ENCODE data around the gene CTSW. TPM values are rescaled to one million over a fixed set of nuclear protein-coding genes. Genes with fewer than 3 reads are reported as not detected.

The CTSW gene, protein sequence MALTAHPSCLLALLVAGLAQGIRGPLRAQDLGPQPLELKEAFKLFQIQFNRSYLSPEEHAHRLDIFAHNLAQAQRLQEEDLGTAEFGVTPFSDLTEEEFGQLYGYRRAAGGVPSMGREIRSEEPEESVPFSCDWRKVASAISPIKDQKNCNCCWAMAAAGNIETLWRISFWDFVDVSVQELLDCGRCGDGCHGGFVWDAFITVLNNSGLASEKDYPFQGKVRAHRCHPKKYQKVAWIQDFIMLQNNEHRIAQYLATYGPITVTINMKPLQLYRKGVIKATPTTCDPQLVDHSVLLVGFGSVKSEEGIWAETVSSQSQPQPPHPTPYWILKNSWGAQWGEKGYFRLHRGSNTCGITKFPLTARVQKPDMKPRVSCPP
- not detected in 2 replicates for total RNA-seq

DNA sequence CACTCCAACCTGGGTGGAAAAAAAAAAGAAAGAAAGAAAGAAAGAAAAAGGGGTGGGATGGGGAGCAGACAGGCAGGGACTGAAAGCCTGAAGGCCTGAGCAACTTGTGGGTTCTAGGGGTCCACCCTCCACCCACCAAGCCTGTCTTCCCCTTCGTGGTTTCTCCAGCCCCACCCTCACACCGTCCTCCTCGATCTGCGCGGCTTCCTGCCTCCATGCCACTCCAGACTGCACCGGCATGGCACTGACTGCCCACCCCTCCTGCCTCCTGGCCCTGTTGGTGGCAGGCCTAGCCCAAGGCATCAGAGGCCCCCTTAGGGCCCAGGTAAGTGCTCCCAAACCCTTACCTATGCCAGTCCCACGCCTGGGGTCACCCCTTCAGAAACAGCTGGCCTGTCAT, at the start of gene CTSW:
TSS of gene CTSW (plus strand) at position 221 of the 400 bp plus-strand sequence. CDS start at position 239, 18 bp downstream.

DNA sequence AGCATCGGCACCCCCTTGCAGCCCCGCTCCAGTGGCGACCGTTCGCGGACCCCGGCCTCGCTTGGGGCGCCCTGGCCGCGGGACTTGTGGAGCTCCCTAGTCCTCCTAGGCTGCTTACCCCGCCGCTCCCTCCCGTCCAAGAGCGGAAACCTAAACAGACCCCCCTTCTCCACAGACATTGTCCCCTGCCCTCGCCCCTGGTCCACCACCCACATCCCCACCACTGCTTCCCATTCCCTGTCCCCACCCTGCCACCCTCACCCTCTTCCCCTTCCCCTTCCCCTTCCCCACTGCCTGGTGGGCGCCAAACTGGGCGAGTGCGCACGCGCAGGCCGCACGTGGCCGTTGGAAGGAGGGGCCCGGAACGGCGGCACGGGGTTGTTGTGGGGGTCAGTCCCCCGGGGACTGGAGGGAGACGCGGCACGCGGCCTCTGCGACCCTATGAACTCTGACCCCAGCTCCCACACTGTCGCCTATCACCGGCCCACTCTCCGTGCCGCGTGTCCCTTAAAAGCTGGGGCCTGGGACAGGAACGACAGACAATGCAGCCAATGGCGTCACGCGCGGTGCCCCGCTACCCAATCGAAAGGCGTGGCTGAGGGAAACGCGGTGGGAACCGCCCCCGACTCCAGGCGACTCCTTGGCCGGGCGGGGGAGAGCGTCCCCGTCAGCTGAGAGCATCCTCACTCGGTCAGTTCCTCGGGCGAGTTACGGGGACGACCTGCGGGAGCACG, 46.2 kb upstream of the CTSW start, which contains the start of gene SNX32:
TSS of gene SNX32 (plus strand) at position 667 of the 734 bp plus-strand sequence. CDS start 103 bp downstream, outside the sequence.

DNA sequence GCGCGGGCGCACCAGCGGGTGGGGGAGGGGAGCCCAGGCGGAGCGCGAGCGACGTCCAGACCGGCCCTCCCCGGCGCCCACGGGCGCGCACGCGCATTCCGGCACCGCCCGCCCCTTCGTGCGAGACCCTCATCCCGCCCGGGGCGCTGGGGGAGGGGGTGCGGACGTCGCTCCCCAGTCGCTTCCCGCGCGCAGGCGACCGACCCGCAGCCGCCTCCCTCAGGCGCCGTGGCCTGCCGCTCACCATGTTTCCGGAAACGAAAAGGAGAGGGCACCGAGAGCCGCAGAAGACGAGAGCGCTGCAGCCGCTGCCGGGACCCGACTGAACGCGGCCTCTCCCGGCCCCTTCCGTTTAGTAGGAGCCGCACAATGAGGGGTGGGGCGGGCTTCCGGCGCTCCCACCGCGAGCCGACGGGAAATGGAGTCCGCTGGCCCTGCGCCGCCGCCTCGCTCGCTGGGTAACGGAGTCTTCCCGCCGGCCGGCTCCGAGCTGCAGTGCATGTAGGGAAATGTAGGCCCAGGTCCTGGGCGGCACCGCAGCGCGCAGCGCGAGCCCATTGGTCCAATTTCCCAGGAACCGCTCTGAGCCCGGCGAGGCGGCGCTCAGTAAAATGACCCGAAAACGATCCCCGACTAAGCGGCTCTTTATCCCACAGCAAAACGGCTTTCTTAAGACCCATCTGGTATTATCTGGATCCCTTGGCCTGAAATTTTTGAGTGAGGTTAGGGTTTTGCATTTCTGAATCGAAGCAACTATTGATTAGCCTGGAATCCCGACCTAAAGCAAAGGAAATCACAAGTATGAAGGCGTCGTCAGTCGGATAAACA, 21.6 kb upstream of the CTSW start, which contains the start of gene CFL1:
TSS of gene CFL1 (minus strand) at position 328 of the 828 bp plus-strand sequence. CDS start at position 247, 81 bp downstream.

DNA sequence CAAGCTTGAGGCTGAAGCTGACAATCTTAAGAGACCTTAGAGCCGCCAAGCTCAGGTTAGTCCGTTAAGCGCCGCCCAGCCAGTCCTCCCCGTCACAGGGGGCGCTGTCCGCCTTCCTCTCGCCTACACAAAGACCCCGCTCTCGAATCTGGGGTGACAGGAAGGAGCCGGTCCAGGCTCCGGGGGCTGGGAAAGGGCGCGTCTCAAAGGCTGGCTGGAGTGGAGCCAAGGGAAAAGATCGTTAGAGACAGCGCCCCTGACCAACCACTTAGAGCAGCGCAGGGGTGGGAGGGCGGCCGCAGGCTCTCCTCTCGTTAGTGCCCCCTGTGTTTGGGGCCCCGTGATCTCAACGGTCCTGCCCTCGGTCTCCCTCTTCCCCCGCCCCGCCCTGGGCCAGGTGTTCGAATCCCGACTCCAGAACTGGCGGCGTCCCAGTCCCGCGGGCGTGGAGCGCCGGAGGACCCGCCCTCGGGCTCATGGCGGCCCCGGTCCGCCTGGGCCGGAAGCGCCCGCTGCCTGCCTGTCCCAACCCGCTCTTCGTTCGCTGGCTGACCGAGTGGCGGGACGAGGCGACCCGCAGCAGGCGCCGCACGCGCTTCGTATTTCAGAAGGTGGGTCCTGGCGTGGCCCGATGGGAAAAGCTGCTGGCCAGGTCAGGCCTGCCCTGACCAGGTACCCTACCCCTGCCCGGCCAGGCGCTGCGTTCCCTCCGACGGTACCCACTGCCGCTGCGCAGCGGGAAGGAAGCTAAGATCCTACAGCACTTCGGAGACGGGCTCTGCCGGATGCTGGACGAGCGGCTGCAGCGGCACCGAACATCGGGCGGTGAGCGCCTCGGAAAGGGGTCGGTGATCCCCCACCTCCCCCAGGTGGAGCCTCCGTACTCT, 19.1 kb upstream of the CTSW start, which contains the start of gene MUS81:
TSS of gene MUS81 (plus strand) at position 156 of the 887 bp plus-strand sequence. CDS start at position 477, 321 bp downstream.

DNA sequence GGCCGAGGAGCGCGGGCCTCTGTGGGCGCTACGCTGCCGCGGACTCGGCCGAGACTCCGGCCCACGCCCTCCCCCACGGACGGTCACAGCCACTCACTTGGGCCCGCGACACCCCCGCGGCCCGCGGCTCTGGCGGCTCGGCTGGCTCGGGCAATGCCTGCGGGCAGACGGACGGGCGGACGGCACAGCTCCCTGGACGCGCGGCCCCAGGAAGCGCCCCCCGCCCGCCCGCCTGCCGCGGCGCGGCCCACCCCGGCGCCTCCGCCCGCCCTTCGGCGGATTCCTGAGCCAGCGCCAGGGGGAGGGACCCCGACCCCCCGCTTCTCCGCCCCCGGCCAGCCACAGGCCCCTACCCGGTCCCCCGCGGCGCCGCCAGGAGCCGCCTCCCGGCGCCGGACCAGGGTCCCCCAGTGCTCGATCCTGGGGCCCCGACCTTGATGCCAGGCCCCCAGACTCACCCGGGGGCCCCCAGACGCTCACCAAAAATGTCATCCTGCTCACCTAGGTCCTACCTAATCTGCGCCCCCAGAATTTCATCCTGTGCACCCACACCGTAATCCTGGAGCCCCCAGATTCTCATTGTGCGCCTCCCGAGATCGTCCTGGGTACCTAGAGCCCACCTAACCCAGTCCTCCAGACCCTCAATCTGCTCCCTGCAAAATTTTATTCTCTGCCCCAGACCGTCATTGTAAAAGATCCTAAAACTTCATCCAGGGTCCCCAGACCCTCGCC, 6.9 kb upstream of the CTSW start, which contains the start of gene EFEMP2:
TSS of gene EFEMP2 (minus strand) at position 215 of the 732 bp plus-strand sequence. CDS start 446 bp downstream, outside the sequence.

DNA sequence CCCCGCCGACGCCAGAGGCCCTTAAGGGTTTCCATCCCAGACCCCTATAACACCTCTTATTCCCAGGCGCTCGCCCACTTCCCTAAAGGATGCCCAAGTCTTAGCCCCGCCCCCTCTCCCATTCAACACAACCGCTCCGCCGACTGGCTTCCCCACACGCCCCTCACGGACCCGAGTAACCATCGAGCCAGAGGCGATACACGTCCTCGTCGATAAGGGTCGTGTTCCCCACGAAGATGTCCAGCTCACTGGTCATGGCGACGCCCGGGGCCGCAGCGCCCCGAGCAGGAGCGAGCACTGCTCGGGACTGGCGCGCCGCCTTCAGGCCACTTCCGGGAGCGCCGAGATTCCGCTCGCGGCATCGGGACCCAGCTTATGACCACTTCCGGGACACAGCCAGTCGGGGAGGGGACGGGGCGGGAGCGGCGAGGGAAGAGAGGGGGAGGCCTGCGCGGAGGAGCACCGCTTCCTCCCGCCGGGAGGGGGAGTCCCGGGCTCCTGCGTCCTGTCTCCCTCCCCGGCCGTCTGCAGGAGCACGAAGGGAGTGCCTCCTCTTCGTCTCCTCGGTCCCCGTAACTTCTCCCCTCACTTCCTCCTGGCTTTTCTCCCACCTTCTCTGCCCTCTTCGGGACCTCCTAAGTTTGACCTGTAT, 8.7 kb downstream of the CTSW start, which contains the start of gene FIBP:
TSS of gene FIBP (minus strand) at position 309 of the 652 bp plus-strand sequence. CDS start at position 256, 53 bp downstream.

DNA sequence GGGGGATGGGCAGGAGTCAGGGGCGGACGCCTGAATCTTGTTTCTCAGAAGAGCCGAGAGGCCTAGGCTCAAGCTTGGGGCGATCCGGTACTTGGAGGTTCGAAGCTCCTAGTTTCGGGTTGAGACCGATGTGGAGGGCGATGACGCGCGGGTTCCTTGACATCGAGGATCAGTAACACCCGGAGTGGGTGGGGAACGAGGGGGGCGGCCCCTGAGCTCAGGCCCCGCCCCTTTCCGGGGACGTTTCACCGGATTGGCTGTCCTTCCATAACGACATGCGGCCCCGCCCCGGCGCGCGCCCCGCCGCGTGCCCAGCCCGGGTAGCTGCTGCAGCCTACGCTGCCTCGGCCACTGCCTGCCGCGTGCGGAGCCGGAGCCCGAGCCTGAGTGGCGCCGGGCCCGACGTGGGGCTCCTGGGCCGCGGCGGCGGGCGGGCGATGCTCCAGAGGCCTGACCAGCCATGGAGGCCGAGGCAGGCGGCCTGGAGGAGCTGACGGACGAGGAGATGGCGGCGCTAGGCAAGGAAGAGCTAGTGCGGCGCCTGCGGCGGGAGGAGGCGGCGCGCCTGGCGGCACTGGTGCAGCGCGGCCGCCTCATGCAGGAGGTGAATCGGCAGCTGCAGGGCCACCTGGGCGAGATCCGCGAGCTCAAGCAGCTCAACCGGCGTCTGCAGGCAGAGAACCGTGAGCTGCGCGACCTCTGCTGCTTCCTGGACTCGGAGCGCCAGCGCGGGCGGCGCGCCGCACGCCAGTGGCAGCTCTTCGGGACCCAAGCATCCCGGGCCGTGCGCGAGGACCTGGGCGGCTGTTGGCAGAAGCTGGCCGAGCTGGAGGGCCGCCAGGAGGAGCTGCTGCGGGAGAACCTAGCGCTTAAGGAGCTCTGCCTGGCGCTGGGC, 10.9 kb downstream of the CTSW start, which contains the start of gene CCDC85B:
TSS of gene CCDC85B (plus strand) at position 350 of the 895 bp plus-strand sequence. CDS start at position 461, 111 bp downstream.

DNA sequence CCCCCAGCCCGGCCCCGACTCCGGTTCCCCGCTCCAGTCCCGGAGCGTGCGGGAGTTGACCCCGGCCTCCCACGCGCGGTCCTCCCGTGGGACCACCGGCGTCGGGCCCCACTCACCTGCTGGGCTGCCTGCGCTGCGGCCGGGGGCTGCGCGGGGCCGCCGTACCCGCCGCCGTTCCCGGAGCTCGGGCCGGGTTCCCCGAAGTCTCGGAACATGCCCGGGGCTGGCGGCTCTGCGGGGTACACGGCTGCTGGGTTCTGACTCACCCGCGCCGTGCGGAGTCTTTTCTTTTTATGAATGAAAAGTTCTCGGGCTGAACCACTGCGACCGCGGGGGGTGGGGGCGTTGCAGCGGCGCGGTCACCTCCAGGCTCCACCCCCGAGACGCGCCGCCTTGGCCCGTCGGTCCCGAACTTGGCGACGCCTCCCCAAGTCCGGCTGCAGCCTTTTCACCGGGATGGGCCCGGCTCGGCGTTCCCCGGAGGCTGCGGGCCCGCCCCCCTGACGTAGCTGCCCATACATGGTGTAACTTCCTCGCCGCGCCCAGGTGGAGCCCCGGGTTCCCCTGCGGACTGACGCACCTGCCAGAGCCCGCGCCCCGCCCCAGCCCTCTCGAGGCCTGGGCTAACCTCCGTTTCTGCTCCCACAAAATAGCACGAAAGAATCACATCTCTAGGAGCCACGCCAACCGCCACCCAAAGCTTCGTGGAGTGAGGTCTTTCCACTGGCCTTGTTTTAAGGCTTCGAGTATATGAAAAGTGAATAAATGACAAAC, 20.7 kb downstream of the CTSW start, which contains the start of gene FOSL1:
TSS of gene FOSL1 (minus strand) at position 264 of the 774 bp plus-strand sequence. CDS start at position 215, 49 bp downstream.

DNA sequence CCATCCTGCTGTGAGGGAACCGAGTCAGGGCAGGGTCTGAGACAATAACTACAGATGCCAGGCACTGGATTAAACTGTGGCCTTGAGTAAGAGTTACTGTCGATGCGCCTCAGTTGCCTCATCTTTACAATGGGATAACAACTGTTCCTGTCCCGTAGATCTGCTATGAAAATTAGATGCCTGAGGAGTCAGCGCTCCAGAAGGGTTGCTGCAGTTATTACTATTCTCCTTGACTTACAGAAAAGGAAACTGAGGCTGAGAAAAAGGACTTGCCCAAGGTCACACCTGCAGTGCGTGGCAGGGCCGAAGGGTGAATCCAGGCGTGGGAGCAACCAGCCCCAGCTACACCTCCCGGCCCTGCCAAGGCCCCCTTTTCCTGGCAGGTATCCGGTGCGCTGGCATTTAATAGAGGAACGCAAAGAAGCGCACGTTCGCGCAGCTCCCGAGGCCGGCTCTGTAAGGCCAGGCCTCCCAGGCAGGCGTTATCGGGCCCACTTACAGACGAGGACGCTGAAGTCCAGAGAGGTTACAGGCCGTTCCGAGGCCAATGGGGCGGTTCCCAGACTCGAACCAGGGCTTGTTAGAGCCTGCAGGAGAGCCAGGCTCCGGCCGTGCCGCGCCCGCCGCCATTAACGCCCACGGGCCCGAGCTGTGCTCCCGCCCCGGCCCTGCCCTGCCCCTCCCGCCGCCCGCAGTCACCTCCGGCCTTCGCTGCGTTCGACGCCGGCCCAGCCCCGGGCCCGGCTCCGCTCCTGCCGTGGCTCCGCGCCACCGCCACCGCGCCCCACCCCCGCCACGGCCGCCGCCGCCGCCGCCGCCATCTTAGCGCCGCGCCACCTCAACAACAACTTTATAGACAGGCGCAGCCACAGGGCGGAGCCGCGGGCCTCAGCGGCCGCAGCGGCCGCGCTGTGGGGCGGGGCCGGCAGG, 38.8 kb downstream of the CTSW start, which contains the start of gene C11orf68:
TSS of gene C11orf68 (minus strand) at position 852 of the 930 bp plus-strand sequence. CDS start at position 821, 31 bp downstream.

DNA sequence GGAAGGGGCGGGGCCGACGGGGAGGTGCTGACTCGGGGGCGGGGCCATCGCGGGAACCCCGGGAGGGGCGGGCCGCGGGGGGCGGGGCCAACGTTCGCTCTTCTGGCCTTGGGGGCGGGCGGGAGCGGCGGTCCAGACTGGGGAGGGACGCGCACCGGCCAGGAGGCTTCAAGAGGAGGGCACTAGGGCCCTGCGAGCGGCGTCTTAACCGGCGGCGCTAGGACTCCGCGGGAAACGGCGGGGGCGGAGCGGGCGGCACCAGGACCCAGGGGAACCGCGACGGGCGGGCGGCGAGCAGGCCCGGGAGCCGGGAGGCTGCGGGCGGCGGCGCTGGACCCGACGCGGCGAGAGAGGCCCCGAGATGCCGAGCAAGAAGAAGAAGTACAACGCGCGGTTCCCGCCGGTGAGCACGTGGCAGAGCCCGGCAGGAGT, 39.5 kb downstream of the CTSW start, which contains the start of gene DRAP1:
TSS of gene DRAP1 (plus strand) at position 286 of the 432 bp plus-strand sequence. CDS start at position 362, 76 bp downstream.

Other genes starting within 250 kb of the CTSW start
- 8.3 and 10.7 TPM in 2 replicates for gene SIPA1, start 241.7 kb upstream of the CTSW start, total RNA-seq
- 50.2 and 56.4 TPM in 2 replicates for gene RELA, start 216.9 kb upstream of the CTSW start, total RNA-seq
- gene KAT5, start 167.6 kb upstream of the CTSW start, total RNA-seq: 23.8 and 33.6 TPM in 2 replicates
- 55.7 and 59.4 TPM in 2 replicates for gene RNASEH2C, start 159.0 kb upstream of the CTSW start, total RNA-seq
- gene AP5B1, start 98.9 kb upstream of the CTSW start, total RNA-seq: 11.2 and 14.4 TPM in 2 replicates
- gene OVOL1, start 92.8 kb upstream of the CTSW start, total RNA-seq: not detected in 2 replicates
- 0.32 and 1.3 TPM in 2 replicates for gene SNX32, start 45.9 kb upstream of the CTSW start, total RNA-seq
- 1,265 and 1,321 TPM in 2 replicates for gene CFL1, start 21.7 kb upstream of the CTSW start, total RNA-seq
- gene MUS81, start 19.4 kb upstream of the CTSW start, total RNA-seq: 32.7 and 38.1 TPM in 2 replicates
- gene EFEMP2, start 7.0 kb upstream of the CTSW start, total RNA-seq: 199 and 280 TPM in 2 replicates
- 101 and 125 TPM in 2 replicates for gene FIBP, start 8.6 kb downstream of the CTSW start, total RNA-seq
- gene CCDC85B, start 10.8 kb downstream of the CTSW start, total RNA-seq: 75.8 and 91.2 TPM in 2 replicates
- 33.4 and 37.7 TPM in 2 replicates for gene FOSL1, start 20.6 kb downstream of the CTSW start, total RNA-seq
- 12.3 and 14.6 TPM in 2 replicates for gene C11orf68, start 39.2 kb downstream of the CTSW start, total RNA-seq
- gene DRAP1, start 39.6 kb downstream of the CTSW start, total RNA-seq: 122 and 141 TPM in 2 replicates
- not detected in 2 replicates for gene TSGA10IP, start 65.6 kb downstream of the CTSW start, total RNA-seq
- 23.3 and 25.5 TPM in 2 replicates for gene SART1, start 81.9 kb downstream of the CTSW start, total RNA-seq
- 24.9 and 36.8 TPM in 2 replicates for gene EIF1AD, start 122.3 kb downstream of the CTSW start, total RNA-seq
- gene BANF1, start 122.7 kb downstream of the CTSW start, total RNA-seq: 48.0 and 54.7 TPM in 2 replicates
- gene CST6, start 132.2 kb downstream of the CTSW start, total RNA-seq: 0.32 TPM in 1 of 2 replicates, not detected in the other
- gene CATSPER1, start 146.6 kb downstream of the CTSW start, total RNA-seq: not detected in 2 replicates
- gene GAL3ST3, start 169.3 kb downstream of the CTSW start, total RNA-seq: not detected in 2 replicates
- gene SF3B2, start 172.5 kb downstream of the CTSW start, total RNA-seq: 103 and 107 TPM in 2 replicates
- gene PACS1, start 190.4 kb downstream of the CTSW start, total RNA-seq: 40.3 and 48.8 TPM in 2 replicates